Measurements from ENCODE around the gene SLCO2B1.

- no peak for TF ChIP-seq CTCF (conservative IDR thresholded peaks at IDR 0.05; ENCODE audit: low read depth in 2 of 2)
- TF ChIP-seq POLR2AphosphoS5 (IDR thresholded peaks at IDR 0.05; ENCODE audit: low read depth) = no peak
- TF ChIP-seq JUNB (IDR thresholded peaks at IDR 0.05; ENCODE audit: unreplicated experiment) = no peak
- TF ChIP-seq EZH2 (IDR thresholded peaks at IDR 0.05; ENCODE audit: low read depth, unreplicated experiment) = no peak
- TF ChIP-seq, protein P1, sequence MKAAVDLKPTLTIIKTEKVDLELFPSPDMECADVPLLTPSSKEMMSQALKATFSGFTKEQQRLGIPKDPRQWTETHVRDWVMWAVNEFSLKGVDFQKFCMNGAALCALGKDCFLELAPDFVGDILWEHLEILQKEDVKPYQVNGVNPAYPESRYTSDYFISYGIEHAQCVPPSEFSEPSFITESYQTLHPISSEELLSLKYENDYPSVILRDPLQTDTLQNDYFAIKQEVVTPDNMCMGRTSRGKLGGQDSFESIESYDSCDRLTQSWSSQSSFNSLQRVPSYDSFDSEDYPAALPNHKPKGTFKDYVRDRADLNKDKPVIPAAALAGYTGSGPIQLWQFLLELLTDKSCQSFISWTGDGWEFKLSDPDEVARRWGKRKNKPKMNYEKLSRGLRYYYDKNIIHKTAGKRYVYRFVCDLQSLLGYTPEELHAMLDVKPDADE (IDR thresholded peaks at IDR 0.05) = no peak
These were observed 88.8 kb downstream of the SLCO2B1 start for GRCh38 chr11:75239531-75240290.
